HUES64 (cell line): ENCODE measurements around the gene OBI1.
"Not testable (repeated sequence)": the region's sequence is repeated elsewhere in the genome, so short reads cannot be mapped to it uniquely, and the experiment has no call there.

ENCODE experiments used
- H3K27ac ChIP-seq: 2 replicates; pipeline ENCODE4 v1.7.0; 2013; ENCODE audit warnings: low read depth, low read length, inconsistent platforms
- H3K27me3 ChIP-seq: 2 replicates; pipeline ENCODE4 v1.6.1; 2013; ENCODE audit warnings: mild to moderate bottlenecking, low read length; ENCODE audit not compliant: insufficient read depth
- H3K36me3 ChIP-seq: 2 replicates; pipeline ENCODE4 v1.6.1; 2013; ENCODE audit warnings: mild to moderate bottlenecking, low read length; ENCODE audit not compliant: insufficient read depth
- H3K4me1 ChIP-seq: 2 replicates; pipeline ENCODE4 v1.6.1; 2013; ENCODE audit warnings: mild to moderate bottlenecking, low read length, moderate library complexity; ENCODE audit not compliant: insufficient read depth
- H3K4me3 ChIP-seq: 2 replicates; pipeline ENCODE4 v1.5.1; 2013; ENCODE audit warnings: mild to moderate bottlenecking, low read length, moderate library complexity
- H3K9ac ChIP-seq: 2 replicates; pipeline ENCODE4 v1.6.1; 2013; ENCODE audit warnings: mild to moderate bottlenecking, low read depth, low read length
- H3K9me3 ChIP-seq: 2 replicates; pipeline ENCODE4 v1.6.1; 2013; ENCODE audit warnings: low read depth, low read length; ENCODE audit not compliant: insufficient read depth
- WGBS: fragments of 150-250, 120-280 bp; methylation state at CpG from one replicate; pipeline ENCODE4 v1.1.7; 2013; ENCODE audit warnings: missing lambda C conversion rate; 5-methylcytosine and 5-hydroxymethylcytosine counted together

The OBI1 gene

DNA sequence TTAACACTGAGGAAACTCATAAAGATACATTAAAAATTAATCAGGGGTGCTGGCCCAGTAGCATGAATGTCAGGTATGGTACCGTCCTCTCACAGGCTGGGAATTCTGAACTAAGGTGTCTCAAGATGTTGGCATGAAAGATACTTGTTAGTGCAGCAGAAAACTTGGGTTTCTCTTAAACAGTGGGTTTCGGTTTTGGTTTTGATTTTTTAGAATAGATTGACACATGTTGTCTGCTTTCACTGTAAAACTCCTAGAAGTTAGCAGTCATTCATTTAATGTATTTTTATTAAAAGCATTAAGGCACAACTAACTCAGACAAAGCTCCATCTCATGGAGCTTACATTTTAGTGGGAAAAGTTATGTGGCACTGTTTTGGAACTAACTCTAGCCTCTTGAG is 3.5 kb upstream of the OBI1 start:
- no peak overlapping the region for H3K4me3 ChIP-seq
- WGBS, result 93% methylated on average over 2 of the region's 2 CpGs
- H3K36me3 ChIP-seq, result no peaks in the 10 kb centered on the region
- peaks cover 7% of the 10 kb centered on the region for H3K27me3 ChIP-seq
- no peaks in the 10 kb centered on the region for H3K9me3 ChIP-seq
- no peak overlapping the region for H3K27ac ChIP-seq
- H3K4me1 ChIP-seq, result peaks cover 17% of the 10 kb centered on the region
- H3K9ac ChIP-seq, result no peak overlapping the region

GRCh38 chr13:78660495-78660857 is 1.5 kb upstream of the OBI1 start:
- WGBS, result 98% methylated on average over 4 of the region's 4 CpGs
- no peak overlapping the region for H3K27ac ChIP-seq
- H3K27me3 ChIP-seq, result peaks cover 13% of the 10 kb centered on the region
- peaks cover 24% of the 10 kb centered on the region for H3K4me1 ChIP-seq
- H3K36me3 ChIP-seq, result no peaks in the 10 kb centered on the region
- H3K9ac ChIP-seq, result no peak overlapping the region
- no peaks in the 10 kb centered on the region for H3K9me3 ChIP-seq
- no peak overlapping the region for H3K4me3 ChIP-seq

DNA sequence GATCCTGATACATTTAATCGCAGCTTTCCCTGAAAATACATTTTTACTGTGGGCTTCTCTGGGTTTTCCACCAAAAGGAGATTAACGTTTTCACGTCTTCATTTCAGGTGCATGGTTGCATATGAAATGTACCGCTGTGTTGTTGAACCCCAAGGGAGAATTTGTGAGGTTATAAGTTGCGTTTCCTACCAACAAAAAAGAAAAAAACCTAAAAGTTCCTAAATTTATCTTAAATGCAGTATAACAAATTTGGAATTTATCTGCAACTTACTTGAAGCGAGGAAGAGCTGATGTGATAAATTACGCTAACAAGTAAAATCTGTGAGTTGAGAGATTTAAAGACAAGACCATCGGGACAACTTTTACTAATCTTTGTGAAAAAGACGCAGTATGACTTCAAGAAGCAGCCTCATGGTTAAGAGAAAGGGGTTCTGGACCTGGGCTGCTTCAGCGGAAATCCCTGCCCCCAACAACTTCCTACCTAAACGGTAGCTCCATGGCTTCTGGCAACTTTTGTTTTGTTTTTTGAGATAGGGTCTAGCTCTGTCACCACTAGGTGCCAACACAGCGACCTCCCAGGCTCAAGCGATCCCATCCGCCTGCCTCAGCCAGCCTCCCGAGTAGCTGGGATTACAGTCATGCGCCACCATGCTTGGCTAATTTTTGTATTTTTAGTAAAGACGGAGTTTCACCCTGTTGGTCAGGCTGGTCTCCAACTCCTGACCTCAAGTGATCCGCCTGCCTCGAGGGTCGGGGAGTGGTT is 958 bp upstream of the OBI1 start:
- Histone ChIP-seq H3K4me3 (peak overlapping the region; percentile 65; the same call in 1 of the 2 replicates), H3K27ac (no peak overlapping the region), H3K4me1 (peaks cover 24% of the 10 kb centered on the region), H3K36me3 (no peaks in the 10 kb centered on the region), H3K27me3 (peaks cover 13% of the 10 kb centered on the region), H3K9me3 (no peaks in the 10 kb centered on the region), H3K9ac (no peak overlapping the region)
- 92% methylated on average over 19 of the region's 20 CpGs for WGBS

- Histone ChIP-seq H3K27ac (no peak overlapping the region), H3K27me3 (peaks cover 13% of the 10 kb centered on the region), H3K4me3 (peak overlapping the region; percentile 65), H3K36me3 (no peaks in the 10 kb centered on the region), H3K9me3 (no peaks in the 10 kb centered on the region), H3K4me1 (peaks cover 19% of the 10 kb centered on the region), H3K9ac (no peak overlapping the region)
- whole genome bisulfite sequencing, result 89% methylated on average over 8 of the region's 8 CpGs
Observed at GRCh38 chr13:78659450-78659730, 435 bp upstream of the OBI1 start.

GRCh38 chr13:78657699-78658629 is 991 bp downstream of the OBI1 start:
- peak overlapping the region; percentile 97 for H3K27ac ChIP-seq
- peak overlapping the region; percentile 88 for H3K9ac ChIP-seq
- peak overlapping the region; percentile 65 for H3K4me3 ChIP-seq
- H3K9me3 ChIP-seq, result no peaks in the 10 kb centered on the region
- peaks cover 18% of the 10 kb centered on the region for H3K4me1 ChIP-seq
- peaks cover 13% of the 10 kb centered on the region for H3K27me3 ChIP-seq
- WGBS, result under 1% methylated on average over 9 of the region's 12 CpGs
- H3K36me3 ChIP-seq, result no peaks in the 10 kb centered on the region

GRCh38 chr13:78655906-78656305 is 3.0 kb downstream of the OBI1 start:
- Histone ChIP-seq H3K9me3 (no peaks in the 10 kb centered on the region), H3K36me3 (no peaks in the 10 kb centered on the region), H3K4me3 (no peak overlapping the region), H3K27ac (no peak overlapping the region), H3K4me1 (peaks cover 27% of the 10 kb centered on the region), H3K9ac (no peak overlapping the region), H3K27me3 (peaks cover 13% of the 10 kb centered on the region)

GRCh38 chr13:78655007-78655406 is 3.9 kb downstream of the OBI1 start:
- Histone ChIP-seq H3K27me3 (peaks cover 13% of the 10 kb centered on the region), H3K4me3 (no peak overlapping the region), H3K9ac (no peak overlapping the region), H3K36me3 (no peaks in the 10 kb centered on the region), H3K27ac (no peak overlapping the region), H3K9me3 (no peaks in the 10 kb centered on the region), H3K4me1 (peaks cover 25% of the 10 kb centered on the region)
- WGBS, result 97% methylated on average over 2 of the region's 3 CpGs

DNA sequence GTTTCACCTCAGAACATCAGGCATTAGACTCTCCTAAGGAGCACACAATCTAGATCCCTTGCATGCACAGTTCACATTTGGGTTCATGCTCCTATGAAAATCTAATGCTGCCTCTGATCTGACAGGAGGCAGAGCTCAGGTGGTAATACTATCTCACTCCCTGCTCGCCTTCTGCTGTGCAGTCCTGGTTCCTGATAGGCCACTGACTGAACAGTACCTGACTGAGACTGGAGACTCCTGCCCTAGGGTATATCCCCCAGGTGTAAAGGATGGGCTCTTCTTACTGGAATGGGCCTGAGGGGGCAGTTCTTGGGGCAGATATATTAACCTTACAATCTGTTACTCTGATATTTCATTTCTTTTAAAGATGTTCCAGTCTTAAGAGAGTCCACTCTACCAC is 6.3 kb downstream of the OBI1 start:
- Histone ChIP-seq H3K4me3 (no peak overlapping the region), H3K36me3 (no peaks in the 10 kb centered on the region), H3K27me3 (0 out of 2 replicates have a peak, but pooled peaks cover 5% of the 10 kb centered on the region), H3K9me3 (no peaks in the 10 kb centered on the region), H3K9ac (no peak overlapping the region), H3K4me1 (peaks cover 26% of the 10 kb centered on the region), H3K27ac (no peak overlapping the region)
- 79% methylated on average over 1 of the region's 1 CpG for WGBS

DNA sequence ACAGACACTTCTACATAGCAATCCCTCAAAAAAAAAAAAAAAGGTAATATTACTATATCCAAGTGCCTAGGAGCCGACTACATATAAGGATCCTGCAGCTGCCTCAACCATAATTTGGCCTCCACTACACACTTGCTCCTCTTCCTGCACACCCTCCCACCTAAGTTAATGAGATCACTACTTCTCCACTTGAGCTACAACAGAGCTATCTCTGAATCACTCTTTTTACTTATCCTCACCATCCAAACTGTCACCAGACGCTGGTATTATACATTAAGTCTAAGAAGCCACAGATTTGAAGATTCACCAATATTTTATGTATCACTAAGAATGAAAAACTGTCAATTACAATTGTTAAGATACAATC is 8.3 kb downstream of the OBI1 start:
- no peak overlapping the region for H3K27ac ChIP-seq
- WGBS, result 92% methylated on average over 2 of the region's 2 CpGs
- H3K9me3 ChIP-seq, result no peaks in the 10 kb centered on the region
- H3K27me3 ChIP-seq, result no peaks in the 10 kb centered on the region
- H3K36me3 ChIP-seq, result no peaks in the 10 kb centered on the region
- H3K4me1 ChIP-seq, result peaks cover 18% of the 10 kb centered on the region; the same call in 1 of the 2 replicates
- no peak overlapping the region for H3K4me3 ChIP-seq
- H3K9ac ChIP-seq, result no peak overlapping the region

- H3K9me3 ChIP-seq, result no peaks in the 10 kb centered on the region
- no peak overlapping the region for H3K9ac ChIP-seq
- H3K4me3 ChIP-seq, result no peak overlapping the region
- H3K27me3 ChIP-seq, result no peaks in the 10 kb centered on the region
- no peaks in the 10 kb centered on the region for H3K36me3 ChIP-seq
- H3K27ac ChIP-seq, result no peak overlapping the region
- WGBS, result 91% methylated on average over 3 of the region's 3 CpGs
- H3K4me1 ChIP-seq, result peaks cover 18% of the 10 kb centered on the region; the same call in 1 of the 2 replicates
Observed at GRCh38 chr13:78649997-78650716, 8.8 kb downstream of the OBI1 start.

GRCh38 chr13:78647109-78647678 is 11.8 kb downstream of the OBI1 start:
- 83% methylated on average over 11 of the region's 11 CpGs for WGBS
- not testable (repeated sequence) for H3K27me3 ChIP-seq, H3K4me3 ChIP-seq, H3K27ac ChIP-seq, H3K9me3 ChIP-seq, H3K9ac ChIP-seq
- H3K36me3 ChIP-seq, result peaks cover 12% of the 10 kb centered on the region
- H3K4me1 ChIP-seq, result peaks cover 18% of the 10 kb centered on the region; the same call in 1 of the 2 replicates
